ENCODE measurements around the gene PNLIPRP3. TPM values are rescaled to one million over a fixed set of nuclear protein-coding genes. Genes with fewer than 3 reads are reported as not detected.

Gene PNLIPRP3
- total and polyA plus RNA-seq, 2 of the 8 experiments (the other 6 are each of a cell fraction or from before 2014, with no cell fraction given), result not detected

- Histone ChIP-seq H3K4me1 (replicated peaks in 1 of 4; ENCODE audit: control insufficient read depth in 3 of 4, insufficient read depth in 4 of 4, low read length in 3 of 4) (no peaks in the 10 kb centered on the region), H3K4ac (replicated peaks; ENCODE audit: insufficient read length, low read depth, low read length) (no peak overlapping the region), H3K4me3 (ENCODE audit: extremely low read depth in 1 of 4, insufficient read depth in 2 of 4, low read depth in 3 of 4, low read length in 4 of 4) (no peak overlapping the region), H3K27me3 (replicated peaks in 1 of 4; ENCODE audit: control insufficient read depth in 3 of 4, extremely low read depth in 1 of 4, insufficient read depth in 3 of 4, low read length in 3 of 4) (no peaks in the 10 kb centered on the region), H3K18ac (ENCODE audit: extremely low read depth, low read length) (no peak overlapping the region), H2AK5ac (ENCODE audit: low read depth, low read length) (no peak overlapping the region), H3K27ac (ENCODE audit: low read depth, low read length) (no peak overlapping the region), H3K79me1 (ENCODE audit: low read depth, low read length) (no peaks in the 10 kb centered on the region), H3K4me2 (ENCODE audit: insufficient read depth in 1 of 2, low read depth in 2 of 2, low read length in 2 of 2) (no peak overlapping the region), H2AFZ (ENCODE audit: low read length) (no peak overlapping the region), H3K36me3 (ENCODE audit: control insufficient read depth in 2 of 4, insufficient read depth in 4 of 4, low read length in 3 of 4) (no peaks in the 10 kb centered on the region), H3K23me2 (ENCODE audit: low read depth, low read length) (no peaks in the 10 kb centered on the region), H2BK5ac (ENCODE audit: low read depth, low read length) (no peak overlapping the region), H3K56ac (replicated peaks; ENCODE audit: insufficient read length, low read depth, low read length) (no peak overlapping the region), H4K5ac (ENCODE audit: insufficient read length, low read depth, low read length) (no peak overlapping the region), H4K8ac (ENCODE audit: extremely low read depth, insufficient read depth, low read length) (no peak overlapping the region), H2BK120ac (replicated peaks; ENCODE audit: low read depth, low read length) (no peak overlapping the region), H2BK12ac (ENCODE audit: low read depth, low read length) (no peak overlapping the region), H3K79me2 (ENCODE audit: control insufficient read depth in 1 of 2, insufficient read depth in 2 of 2, low read length in 2 of 2) (no peaks in the 10 kb centered on the region), H3K9ac (replicated peaks in 1 of 4; ENCODE audit: extremely low read depth in 1 of 4, low read depth in 3 of 4, low read length in 3 of 4) (no peak overlapping the region), H3K23ac (ENCODE audit: insufficient read length) (no peak overlapping the region), H2BK20ac (ENCODE audit: low read length) (no peak overlapping the region), H3K14ac (ENCODE audit: insufficient read length) (no peak overlapping the region), H4K91ac (replicated peaks; ENCODE audit: insufficient read length, low read length) (no peak overlapping the region), H3K9me3 (ENCODE audit: insufficient read depth in 2 of 2, low read depth in 1 of 2, low read length in 1 of 2) (peaks cover 3 to 5% of the 10 kb centered on the region in 2 experiments; a peak in 2 of 4 replicates), H4K20me1 (replicated peaks in 1 of 2; ENCODE audit: control insufficient read depth in 1 of 2, insufficient read depth in 2 of 2, low read length in 2 of 2) (no peaks in the 10 kb centered on the region), H2BK15ac (ENCODE audit: low read length) (no peak overlapping the region)
- DNase-seq (ENCODE audit: low read depth in 1 of 2, low spot score in 2 of 2) (no peak), FAIRE-seq (no peak)
- POLR2A ChIA-PET (ENCODE audit: partially characterized antibody), result no interaction called here
- CTCF ChIA-PET (ENCODE audit: partially characterized antibody), result interaction anchor here (0.6 to 1.4 kb wide), 3 partner anchors 11 to 531 kb away, joined by 3 to 4 read pairs (median 4); no protein-coding TSS in a partner anchor
- 70% methylated on average over 4 of the region's 4 CpGs; no CpG with 5 or more reads in 1 of the 2 experiments for WGBS, 2 experiments (ENCODE audit: extremely low coverage in 1 of 2, insufficient coverage in 1 of 2, insufficient read length in 1 of 2, insufficient replicate concordance in 2 of 2, low coverage in 1 of 2, low lambda C conversion rate in 2 of 2, missing lambda C conversion rate in 1 of 2)
- TF ChIP-seq BCL11A (IDR thresholded peaks at IDR 0.05; ENCODE audit: low read depth in 2 of 2, low read length in 2 of 2), result no peak
- TF ChIP-seq SIRT6 (IDR thresholded peaks at IDR 0.05; ENCODE audit: low read length), result no peak
- TF ChIP-seq HDAC2 (IDR thresholded peaks at IDR 0.05; ENCODE audit: borderline replicate concordance in 1 of 2, low read depth in 2 of 2, low read length in 2 of 2), result no peak
- no peak for TF ChIP-seq FOSL1 (IDR thresholded peaks at IDR 0.05; ENCODE audit: insufficient read depth, low read depth, low read length)
- no peak for TF ChIP-seq SRF (IDR thresholded peaks at IDR 0.05; ENCODE audit: low read depth, low read length)
- TF ChIP-seq CEBPB (IDR thresholded peaks at IDR 0.05; ENCODE audit: low read depth, low read length), result no peak
Observed at GRCh38 chr10:116475866-116476265, 48.2 kb downstream of the PNLIPRP3 start.
